Measurements from ENCODE around the gene DLX5.
A peak's percentile ranks its signal among the peaks of the same experiment; 100 is the strongest.

The DLX5 gene

GRCh38 chr7:97027427-97028234 lies 3.0 kb upstream of the DLX5 start:
- no peak overlapping the region for H3K27ac ChIP-seq
- TF ChIP-seq CTCF (IDR thresholded peaks at IDR 0.05) (peak; percentile 89), ZFX (IDR thresholded peaks at IDR 0.05; ENCODE audit: borderline replicate concordance) (no peak)

DNA sequence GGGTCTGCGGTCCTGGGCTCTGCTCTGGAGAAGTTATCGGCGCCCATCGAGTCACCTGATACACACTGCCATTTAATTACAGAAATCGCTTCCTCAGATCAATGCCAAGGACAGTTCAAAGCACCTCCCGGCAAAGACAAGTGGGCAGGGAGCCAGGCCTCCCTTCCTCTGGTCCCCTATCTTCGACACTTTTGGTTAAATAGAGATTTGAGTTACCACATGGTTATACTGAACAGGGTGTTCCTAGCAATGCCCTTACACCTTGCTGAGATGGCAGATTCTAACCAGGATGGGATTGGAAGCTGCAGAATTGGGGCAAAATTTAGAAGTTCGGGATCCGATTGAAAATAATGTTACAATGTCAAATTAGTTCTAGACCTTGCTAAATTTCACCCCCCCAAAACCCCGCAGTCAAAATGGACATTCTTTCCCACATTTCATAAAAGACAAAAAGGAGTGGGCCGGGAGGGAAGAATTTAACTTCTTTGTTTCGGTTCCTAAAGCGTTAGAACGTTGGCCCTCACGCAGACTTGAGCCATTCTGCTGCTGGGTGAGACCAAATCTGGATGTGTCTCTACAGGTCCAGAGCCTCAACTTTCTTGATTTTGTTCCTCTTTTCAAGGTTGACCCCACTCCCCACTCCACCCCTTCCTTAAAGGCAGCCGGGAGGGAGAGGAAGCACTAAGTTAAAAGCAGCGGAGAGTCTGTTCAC lies 2.2 kb upstream of the DLX5 start:
- no peak overlapping the region for H3K27ac ChIP-seq
- TF ChIP-seq ZFX (IDR thresholded peaks at IDR 0.05; ENCODE audit: borderline replicate concordance), result no peak
- no peak for TF ChIP-seq CTCF (IDR thresholded peaks at IDR 0.05)

- no peak overlapping the region for H3K27ac ChIP-seq
- TF ChIP-seq CTCF (IDR thresholded peaks at IDR 0.05) (no peak), ZFX (IDR thresholded peaks at IDR 0.05; ENCODE audit: borderline replicate concordance) (no peak)
Observed at GRCh38 chr7:97025983-97026714, 1.5 kb upstream of the DLX5 start.

- H3K27ac ChIP-seq, result no peak overlapping the region
Observed at GRCh38 chr7:97025130-97025499, 484 bp upstream of the DLX5 start.

DNA sequence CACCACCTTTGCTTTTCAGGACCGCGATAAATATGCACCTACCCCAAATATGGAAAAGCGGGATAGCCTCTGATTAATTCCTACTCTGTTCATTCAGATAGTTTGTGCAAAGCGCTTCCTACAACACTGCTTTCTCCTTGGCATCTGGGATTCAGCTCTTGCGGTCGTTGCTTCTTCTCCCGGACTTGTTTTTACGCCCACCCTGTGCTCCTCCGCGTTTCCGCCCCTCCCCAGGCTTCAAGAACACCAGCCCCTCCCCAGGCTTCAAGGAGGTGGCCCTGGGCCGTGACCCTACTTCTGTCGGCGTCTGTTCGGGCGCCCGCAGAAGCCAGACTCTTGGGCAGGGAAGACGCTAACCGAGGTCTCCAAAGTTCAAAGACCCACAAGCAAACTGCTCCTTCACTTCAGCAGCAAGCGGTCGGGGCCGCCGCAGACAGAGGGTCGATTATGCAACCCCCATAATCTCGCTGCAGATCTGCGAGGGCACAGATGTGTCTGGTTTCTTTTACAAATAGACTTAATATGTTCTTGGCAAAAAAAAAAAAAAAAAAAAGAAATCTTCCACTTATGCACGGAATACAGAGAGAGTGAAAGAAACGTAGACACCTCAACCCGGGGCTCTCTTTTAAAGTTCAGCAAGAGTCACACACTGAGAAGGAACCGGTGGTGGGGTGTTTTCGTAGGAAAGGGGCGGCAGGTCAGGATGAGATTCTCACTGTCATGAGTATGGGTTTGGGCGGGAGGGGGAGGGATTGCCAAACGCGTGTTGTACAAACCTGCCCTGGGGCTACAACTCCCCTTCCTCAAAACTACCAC lies 1.9 kb downstream of the DLX5 start:
- no peak overlapping the region for H3K27ac ChIP-seq
- TF ChIP-seq ZFX (IDR thresholded peaks at IDR 0.05; ENCODE audit: borderline replicate concordance), result no peak
- TF ChIP-seq CTCF (IDR thresholded peaks at IDR 0.05), result no peak

More at GRCh38 chr7:97025130-97025499, 484 bp upstream of the DLX5 start:
- no peak for TF ChIP-seq CTCF (IDR thresholded peaks at IDR 0.05)
- no peak for TF ChIP-seq ZFX (IDR thresholded peaks at IDR 0.05; ENCODE audit: borderline replicate concordance)

- no peak overlapping the region for H3K27ac ChIP-seq
Observed at GRCh38 chr7:97021747-97022490, 2.7 kb downstream of the DLX5 start.

More at GRCh38 chr7:97021747-97022490, 2.7 kb downstream of the DLX5 start:
- TF ChIP-seq CTCF (IDR thresholded peaks at IDR 0.05), result no peak
- TF ChIP-seq ZFX (IDR thresholded peaks at IDR 0.05; ENCODE audit: borderline replicate concordance), result no peak

Data from 22Rv1 (cell line).